ENCODE results near the gene ARSD. TPM values are rescaled to one million over a fixed set of nuclear protein-coding genes. Genes with fewer than 3 reads are reported as not detected.
"Not testable (repeated sequence)": the region's sequence is repeated elsewhere in the genome, so short reads cannot be mapped to it uniquely, and the experiment has no call there.

The ARSD gene
- total RNA-seq, 1 experiment from 2014 or later, result 10.3 TPM

GRCh38 chrX:2965965-2966364, 36.8 kb upstream of the ARSD start:
- Mint-ChIP-seq H3K4me3 (no peak overlapping the region), H3K4me1 (peaks cover 55 to 58% of the 10 kb centered on the region in 2 experiments)

GRCh38 chrX:2963992-2964794, 35.1 kb upstream of the ARSD start:
- not testable (repeated sequence) for H3K4ac ChIP-seq (ENCODE audit: low read depth, low read length); H3K23ac ChIP-seq (ENCODE audit: insufficient read length, low read depth, low read length); H2BK5ac ChIP-seq (ENCODE audit: insufficient read length, low read length); H4K5ac ChIP-seq (ENCODE audit: insufficient read length, low read depth, low read length); H3K9me3 ChIP-seq (ENCODE audit: control insufficient read depth, low read depth, low read length); H2BK120ac ChIP-seq (ENCODE audit: low read depth, low read length, poor library complexity, severe bottlenecking); H3K56ac ChIP-seq (ENCODE audit: insufficient read length, low read depth, low read length); H2BK20ac ChIP-seq (ENCODE audit: low read depth, low read length, poor library complexity, severe bottlenecking); H3K27me3 Mint-ChIP-seq (ENCODE audit: low read depth); DNase-seq; H3K23me2 ChIP-seq (ENCODE audit: insufficient read length, low read depth, low read length, poor library complexity, severe bottlenecking); H4K20me1 ChIP-seq (ENCODE audit: control insufficient read depth, insufficient read depth, insufficient read length); H4K91ac ChIP-seq (ENCODE audit: insufficient read length, low read depth, low read length); H3K9me3 Mint-ChIP-seq; H3K4me1 ChIP-seq (ENCODE audit: insufficient read depth, low read length); H2AK5ac ChIP-seq (ENCODE audit: insufficient read length, low read length); H3K27me3 ChIP-seq (ENCODE audit: insufficient read depth, low read length); H3K27ac ChIP-seq (ENCODE audit: insufficient read length, low read depth, low read length); H3T11ph ChIP-seq (ENCODE audit: low read length); H3K79me1 ChIP-seq (ENCODE audit: insufficient read depth, low read depth, low read length, poor library complexity, severe bottlenecking); H3K79me2 ChIP-seq (ENCODE audit: insufficient read depth, low read length); H2BK15ac ChIP-seq (ENCODE audit: low read depth, low read length); H3K36me3 Mint-ChIP-seq (ENCODE audit: insufficient read depth in 1 of 3, low read depth in 3 of 3); H4K8ac ChIP-seq (replicated peaks; ENCODE audit: insufficient read length, low read depth, low read length)
- peak overlapping the region; percentile 77 for H2AFZ ChIP-seq (ENCODE audit: low read length)
- Mint-ChIP-seq H3K4me3 (peak overlapping the region; percentile 48 to 61), H3K27ac (peak overlapping the region; percentile 62 to 94 (median 92); a peak in 6 of 7 replicates), H3K4me1 (peaks cover 62 to 65% of the 10 kb centered on the region in 2 experiments)
- peak overlapping the region; percentile 19 for H3K9ac ChIP-seq (ENCODE audit: extremely low read depth, insufficient read length, low read length)
- no CpG with 5 or more reads among the region's 16 CpGs for WGBS (ENCODE audit: extremely low coverage, insufficient read length, low lambda C conversion rate)
- peak overlapping the region; percentile 46 for H3K4me2 ChIP-seq (ENCODE audit: insufficient read depth, insufficient read length, low read length)
- peak overlapping the region; percentile 10 for H2BK12ac ChIP-seq (ENCODE audit: insufficient read length, low read depth, low read length)
- H3K14ac ChIP-seq (ENCODE audit: insufficient read depth, low read length), result peak overlapping the region; percentile 85; the same call in 1 of the 2 replicates
- peak overlapping the region; percentile 70 for H3K18ac ChIP-seq (ENCODE audit: insufficient read length, low read depth, low read length)

More at GRCh38 chrX:2965965-2966364, 36.8 kb upstream of the ARSD start:
- H3K9ac ChIP-seq (ENCODE audit: extremely low read depth, insufficient read length, low read length), result no peak overlapping the region
- H4K91ac ChIP-seq (ENCODE audit: insufficient read length, low read depth, low read length), result no peak overlapping the region
- Mint-ChIP-seq H3K9me3 (peaks cover 0 to 5% of the 10 kb centered on the region in 2 experiments; a peak in 2 of 5 replicates), H3K36me3 (ENCODE audit: insufficient read depth in 1 of 3, low read depth in 3 of 3) (no peaks in the 10 kb centered on the region; a peak in 2 of 7 replicates), H3K27me3 (ENCODE audit: low read depth) (peaks cover 3% of the 10 kb centered on the region; the same call in 1 of the 2 replicates), H3K27ac (no peak overlapping the region; a peak in 2 of 7 replicates)
- no peaks in the 10 kb centered on the region for H3K79me2 ChIP-seq (ENCODE audit: insufficient read depth, low read length)
- DNase-seq, result no peak
- no peak overlapping the region for H2BK120ac ChIP-seq (ENCODE audit: low read depth, low read length, poor library complexity, severe bottlenecking)
- no peak overlapping the region for H2AFZ ChIP-seq (ENCODE audit: low read length)
- no peak overlapping the region for H3K4me2 ChIP-seq (ENCODE audit: insufficient read depth, insufficient read length, low read length)
- H2BK5ac ChIP-seq (ENCODE audit: insufficient read length, low read length), result no peak overlapping the region
- no peak overlapping the region for H4K5ac ChIP-seq (ENCODE audit: insufficient read length, low read depth, low read length)
- H2BK15ac ChIP-seq (ENCODE audit: low read depth, low read length), result no peak overlapping the region
- H3K79me1 ChIP-seq (ENCODE audit: insufficient read depth, low read depth, low read length, poor library complexity, severe bottlenecking), result no peaks in the 10 kb centered on the region
- H3K23ac ChIP-seq (ENCODE audit: insufficient read length, low read depth, low read length), result no peak overlapping the region
- H2AK5ac ChIP-seq (ENCODE audit: insufficient read length, low read length), result no peak overlapping the region
- H2BK12ac ChIP-seq (ENCODE audit: insufficient read length, low read depth, low read length), result no peak overlapping the region
- no peaks in the 10 kb centered on the region for H3K23me2 ChIP-seq (ENCODE audit: insufficient read length, low read depth, low read length, poor library complexity, severe bottlenecking)
- peaks cover 7% of the 10 kb centered on the region for H3K4me1 ChIP-seq (ENCODE audit: insufficient read depth, low read length)
- H4K8ac ChIP-seq (replicated peaks; ENCODE audit: insufficient read length, low read depth, low read length), result no peak overlapping the region
- no peak overlapping the region for H3K14ac ChIP-seq (ENCODE audit: insufficient read depth, low read length)
- H3K18ac ChIP-seq (ENCODE audit: insufficient read length, low read depth, low read length), result no peak overlapping the region
- H3T11ph ChIP-seq (ENCODE audit: low read length), result no peak overlapping the region
- no peaks in the 10 kb centered on the region for H4K20me1 ChIP-seq (ENCODE audit: control insufficient read depth, insufficient read depth, insufficient read length)
- no CpG with 5 or more reads among the region's 6 CpGs for WGBS (ENCODE audit: extremely low coverage, insufficient read length, low lambda C conversion rate)
- H3K27me3 ChIP-seq (ENCODE audit: insufficient read depth, low read length), result no peaks in the 10 kb centered on the region
- no peak overlapping the region for H3K56ac ChIP-seq (ENCODE audit: insufficient read length, low read depth, low read length)
- TF ChIP-seq CTCF (conservative IDR thresholded peaks at IDR 0.05), result no peak
- no peak overlapping the region for H2BK20ac ChIP-seq (ENCODE audit: low read depth, low read length, poor library complexity, severe bottlenecking)
- no peak overlapping the region for H3K27ac ChIP-seq (ENCODE audit: insufficient read length, low read depth, low read length)
- H3K9me3 ChIP-seq (ENCODE audit: control insufficient read depth, low read depth, low read length), result no peaks in the 10 kb centered on the region
- H3K4ac ChIP-seq (ENCODE audit: low read depth, low read length), result no peak overlapping the region
